HG03520 (cell line): ENCODE results near the gene MACF1.
"Not testable (repeated sequence)": the region's sequence is repeated elsewhere in the genome, so short reads cannot be mapped to it uniquely, and the experiment has no call there.

ENCODE experiments used
- ATAC-seq: cut with Tn5 transposase; IDR thresholded peaks from one replicate; pipeline ENCODE4 v1.9.1; 2021; ENCODE audit warnings: mild to moderate bottlenecking, moderate library complexity; ENCODE audit not compliant: unreplicated experiment

The MACF1 gene

GRCh38 chr1:39505289-39505688 lies 300.8 kb downstream of the MACF1 start:
- ATAC-seq = no peak

GRCh38 chr1:39507230-39507928 lies 302.9 kb downstream of the MACF1 start:
- ATAC-seq = no peak

GRCh38 chr1:39508266-39508665 lies 303.8 kb downstream of the MACF1 start:
- no peak for ATAC-seq

GRCh38 chr1:39508857-39509305 lies 304.4 kb downstream of the MACF1 start:
- ATAC-seq = no peak

GRCh38 chr1:39509360-39510009 lies 305.0 kb downstream of the MACF1 start:
- no peak for ATAC-seq

- not testable (repeated sequence) for ATAC-seq
Measured at GRCh38 chr1:39510570-39511186, 306.2 kb downstream of the MACF1 start.

- ATAC-seq = not testable (repeated sequence)
Measured at GRCh38 chr1:39511477-39511876, 307.0 kb downstream of the MACF1 start.

GRCh38 chr1:39512234-39512847 lies 307.8 kb downstream of the MACF1 start:
- ATAC-seq = not testable (repeated sequence)

GRCh38 chr1:39514710-39515124 lies 310.2 kb downstream of the MACF1 start:
- ATAC-seq = not testable (repeated sequence)

GRCh38 chr1:39515131-39516086 lies 310.9 kb downstream of the MACF1 start:
- ATAC-seq = not testable (repeated sequence)

GRCh38 chr1:39516841-39517240 lies 312.3 kb downstream of the MACF1 start:
- not testable (repeated sequence) for ATAC-seq

GRCh38 chr1:39517936-39518335 lies 313.4 kb downstream of the MACF1 start:
- not testable (repeated sequence) for ATAC-seq

- ATAC-seq = not testable (repeated sequence)
Measured at GRCh38 chr1:39519376-39519775, 314.9 kb downstream of the MACF1 start.

GRCh38 chr1:39522221-39522620 lies 317.7 kb downstream of the MACF1 start:
- ATAC-seq = not testable (repeated sequence)

GRCh38 chr1:39522661-39523567 lies 318.4 kb downstream of the MACF1 start:
- ATAC-seq = no peak

GRCh38 chr1:39524171-39524570 lies 319.7 kb downstream of the MACF1 start:
- ATAC-seq = no peak

GRCh38 chr1:39524591-39525365 lies 320.3 kb downstream of the MACF1 start:
- ATAC-seq = no peak

- ATAC-seq = peak; percentile 84
Measured at GRCh38 chr1:39525366-39526165, 321.1 kb downstream of the MACF1 start.
